CD14-positive monocyte (primary cell): ENCODE results near the gene WDR72. TPM values are rescaled to one million over a fixed set of nuclear protein-coding genes. Genes with fewer than 3 reads are reported as not detected.

Source experiments
- DNase-seq, 3 donors: peaks; one replicate each; pipeline ENCODE4 v3.0.0-alpha.2; 2011 to 2022
- H2AFZ ChIP-seq: 2 replicates; pipeline ENCODE4 v1.6.0; 2012; ENCODE audit warnings: mild to moderate bottlenecking, low read depth, low read length, inconsistent platforms; ENCODE audit not compliant: insufficient read depth, poor library complexity, severe bottlenecking
- H3K27ac ChIP-seq, 2 donors: 1 replicate in 1 of 2; 2 replicates in 1 of 2; pipeline ENCODE4 v1.5.1; 2012 to 2013; ENCODE audit warnings: low read length in 2 of 2, control low read depth in 1 of 2, inconsistent platforms in 1 of 2, low read depth in 1 of 2, mild to moderate bottlenecking in 1 of 2
- H3K27me3 ChIP-seq, 2 donors: one replicate each; pipeline versions ENCODE4 v1.6.0 to v1.6.1; 2011 to 2013; ENCODE audit warnings: low read length in 2 of 2; ENCODE audit not compliant: control insufficient read depth in 2 of 2, insufficient read depth in 2 of 2
- H3K36me3 ChIP-seq, 2 donors: replicated peaks in 1 of 2; 1 replicate in 1 of 2; 2 replicates in 1 of 2; pipeline versions ENCODE4 v1.5.1 to v1.6.1; 2012 to 2013; ENCODE audit warnings: low read length in 2 of 2, control low read depth in 1 of 2, inconsistent platforms in 1 of 2, mild to moderate bottlenecking in 1 of 2; ENCODE audit not compliant: insufficient read depth in 2 of 2, control insufficient read depth in 1 of 2
- H3K4me1 ChIP-seq, 2 donors: 1 replicate in 1 of 2; 2 replicates in 1 of 2; pipeline versions ENCODE4 v1.5.1 to v1.6.1; 2012 to 2013; ENCODE audit warnings: low read length in 2 of 2, control low read depth in 1 of 2, inconsistent platforms in 1 of 2, mild to moderate bottlenecking in 1 of 2, moderate library complexity in 1 of 2; ENCODE audit not compliant: insufficient read depth in 2 of 2, control insufficient read depth in 1 of 2
- H3K4me2 ChIP-seq: replicated peaks from 2 replicates; pipeline ENCODE3; 2012; ENCODE audit warnings: low read length, moderate library complexity, mild to moderate bottlenecking; ENCODE audit not compliant: poor library complexity, severe bottlenecking; ENCODE audit errors: extremely low read depth
- H3K4me3 ChIP-seq, 3 experiments: fragments of 200-600 bp in 1 of 3; sonication (generic) in 1 of 3; replicated peaks in 1 of 3; 1 replicate in 2 of 3; 2 replicates in 1 of 3; pipeline ENCODE4 v1.5.1; 2011 to 2013; ENCODE audit warnings: low read length in 3 of 3, mild to moderate bottlenecking in 3 of 3, control low read depth in 2 of 3, low read depth in 2 of 3, inconsistent platforms in 1 of 3, moderate library complexity in 1 of 3
- H3K79me2 ChIP-seq: 2 replicates; pipeline ENCODE4 v1.6.0; 2012; ENCODE audit warnings: mild to moderate bottlenecking, control low read depth, inconsistent platforms, low read length, moderate library complexity; ENCODE audit not compliant: insufficient read depth
- H3K9ac ChIP-seq: 2 replicates; pipeline ENCODE4 v1.6.0; 2017; ENCODE audit warnings: low read length, mild to moderate bottlenecking; ENCODE audit not compliant: insufficient read depth, poor library complexity, severe bottlenecking
- H3K9me3 ChIP-seq, 2 donors: replicated peaks in 1 of 2; 1 replicate in 1 of 2; 2 replicates in 1 of 2; pipeline versions ENCODE4 v1.5.1 to v1.6.1; 2012 to 2013; ENCODE audit warnings: low read length in 2 of 2, control low read depth in 1 of 2; ENCODE audit not compliant: control insufficient read depth in 1 of 2, insufficient read depth in 1 of 2
- H4K20me1 ChIP-seq: 2 replicates; pipeline ENCODE4 v1.6.0; 2012; ENCODE audit warnings: mild to moderate bottlenecking, low read length, control low read depth, moderate library complexity; ENCODE audit not compliant: insufficient read depth
- H3K27ac Mint-ChIP-seq, 7 donors: one replicate each; pipeline ENCODE4 v1.8.0; 2020; ENCODE audit warnings: mild to moderate bottlenecking in 7 of 7, mixed read lengths in 7 of 7, moderate library complexity in 6 of 7, inconsistent platforms in 2 of 7
- H3K27me3 Mint-ChIP-seq, 3 donors: one replicate each; pipeline ENCODE4 v1.8.0; 2021 to 2022; ENCODE audit warnings: low read depth in 3 of 3, mild to moderate bottlenecking in 3 of 3, mixed read lengths in 3 of 3, moderate library complexity in 3 of 3, inconsistent platforms in 1 of 3
- H3K36me3 Mint-ChIP-seq, 2 donors: one replicate each; pipeline ENCODE4 v1.8.0; 2020; ENCODE audit warnings: mixed read lengths in 2 of 2, inconsistent platforms in 1 of 2, mild to moderate bottlenecking in 1 of 2
- H3K4me1 Mint-ChIP-seq: one replicate; pipeline ENCODE4 v1.8.0; 2020; ENCODE audit warnings: mild to moderate bottlenecking, mixed read lengths
- H3K4me3 Mint-ChIP-seq, 2 donors: one replicate each; pipeline ENCODE4 v1.8.0; 2020; ENCODE audit warnings: mild to moderate bottlenecking in 2 of 2, mixed read lengths in 2 of 2, moderate library complexity in 1 of 2
- H3K9me3 Mint-ChIP-seq, 7 donors: one replicate each; pipeline ENCODE4 v1.8.0; 2020 to 2022; ENCODE audit warnings: mixed read lengths in 7 of 7, mild to moderate bottlenecking in 6 of 7, moderate library complexity in 6 of 7, inconsistent platforms in 2 of 7
- CTCF ChIP-seq: fragments of 200-600 bp; IDR thresholded peaks from one replicate; pipeline ENCODE4 v1.8.0; 2022; ENCODE audit warnings: antibody characterized with exemption, mild to moderate bottlenecking
- WGBS: methylation state at CpG from one replicate; pipeline ENCODE4 v1.1.5; 2013; ENCODE audit warnings: missing lambda C conversion rate; ENCODE audit not compliant: insufficient coverage; 5-methylcytosine and 5-hydroxymethylcytosine counted together
- intact Hi-C, 2 donors: fragments of 100-400 bp; cut with micrococcal nuclease; formaldehyde crosslinking; loops; one replicate each; pipeline versions ENCODE4 v1.15.0 to v1.15.1; 2023
- polyA plus RNA-seq, 3 donors: library from polyadenylated mRNA; depleted of rRNA in 1 of 3; unstranded in 2 of 3; stranded (reverse) in 1 of 3; fragments of 300-500 nt in 2 of 3; fragments of >200 nt in 1 of 3; fragmentation: Illumina TruSeq in 2 of 3; gene quantifications; 1 replicate in 2 of 3; 2 replicates in 1 of 3; pipeline ENCODE4 v1.2.3, GENCODE V29; 2012 to 2021

Gene WDR72
- polyA plus RNA-seq, 3 donors: not detected

- no peaks in the 10 kb centered on the region for H4K20me1 ChIP-seq
- no peak overlapping the region for H3K27ac ChIP-seq
- DNase-seq: no peak
- no peak overlapping the region for H3K27ac Mint-ChIP-seq
- no peak overlapping the region for H3K9ac ChIP-seq
- no peak for TF ChIP-seq CTCF
- intact Hi-C loops: no loop called here
- no peak overlapping the region for H3K4me3 Mint-ChIP-seq
- H3K4me1 Mint-ChIP-seq: no peaks in the 10 kb centered on the region
- peaks cover 0 to 3% of the 10 kb centered on the region in 2 donors for H3K9me3 ChIP-seq
- H3K27me3 Mint-ChIP-seq: no peaks in the 10 kb centered on the region
- no peaks in the 10 kb centered on the region for H3K36me3 ChIP-seq
- H3K79me2 ChIP-seq: no peaks in the 10 kb centered on the region
- H2AFZ ChIP-seq: no peak overlapping the region
- 100% methylated on average over 2 of the region's 3 CpGs for WGBS
- H3K9me3 Mint-ChIP-seq: peaks cover 0 to 9% (median under 1%) of the 10 kb centered on the region in 7 donors
- no peak overlapping the region for H3K4me2 ChIP-seq
- no peaks in the 10 kb centered on the region for H3K27me3 ChIP-seq
- no peaks in the 10 kb centered on the region for H3K36me3 Mint-ChIP-seq
- no peaks in the 10 kb centered on the region for H3K4me1 ChIP-seq
- H3K4me3 ChIP-seq: no peak overlapping the region
Measured at GRCh38 chr15:53472210-53472609, 287.3 kb downstream of the WDR72 start.

- Histone ChIP-seq H3K79me2 (no peaks in the 10 kb centered on the region), H3K4me2 (no peak overlapping the region), H3K36me3 (no peaks in the 10 kb centered on the region), H3K9ac (no peak overlapping the region), H3K4me1 (no peaks in the 10 kb centered on the region), H3K4me3 (no peak overlapping the region), H4K20me1 (no peaks in the 10 kb centered on the region), H3K9me3 (peaks cover 0 to 3% of the 10 kb centered on the region in 2 donors), H2AFZ (no peak overlapping the region), H3K27me3 (no peaks in the 10 kb centered on the region), H3K27ac (no peak overlapping the region)
- no peak overlapping the region for H3K27ac Mint-ChIP-seq
- WGBS: no CpG with 5 or more reads among the region's 4 CpGs
- peaks cover 0 to 9% (median 2%) of the 10 kb centered on the region in 7 donors for H3K9me3 Mint-ChIP-seq
- H3K4me3 Mint-ChIP-seq: no peak overlapping the region
- intact Hi-C loops: no loop called here
- no peak for TF ChIP-seq CTCF
- H3K27me3 Mint-ChIP-seq: no peaks in the 10 kb centered on the region
- H3K36me3 Mint-ChIP-seq: no peaks in the 10 kb centered on the region
- H3K4me1 Mint-ChIP-seq: no peaks in the 10 kb centered on the region
- DNase-seq: no peak
Measured at GRCh38 chr15:53470743-53471142, 288.7 kb downstream of the WDR72 start.
